Activated CD8-positive, alpha-beta T cell treated with anti-CD3 and anti-CD28 coated beads, Interleukin-2, amount 10 ng/mL, durations not matched to agents 7 days and 5 days (primary cell): ENCODE data around the gene CHMP5. TPM values are rescaled to one million over a fixed set of nuclear protein-coding genes. Genes with fewer than 3 reads are reported as not detected.

Experiments
- ATAC-seq: fragments of 150-1000 bp; cut with Tn5 transposase; one replicate; pipeline ENCODE4 v1.10.0; 2021; ENCODE audit warnings: moderate library complexity
- CTCF ChIA-PET: fragments of 350-600 bp; sonication (Branson Sonifier 250); formaldehyde crosslinking; loops from one replicate; lab custom pipeline; 2021; ENCODE audit warnings: antibody characterized with exemption; lab: Charles Lee
- POLR2A ChIA-PET: fragments of 350-600 bp; sonication (Branson Sonifier 250); formaldehyde crosslinking; loops from one replicate; lab custom pipeline; 2021; ENCODE audit warnings: antibody characterized with exemption; lab: Charles Lee
- DNase-seq: peaks from one replicate; pipeline ENCODE4 v3.0.0-alpha.2; 2020
- H3K27ac Mint-ChIP-seq: one replicate; pipeline ENCODE4 v1.8.0; 2021; ENCODE audit warnings: mild to moderate bottlenecking, mixed read lengths
- H3K27me3 Mint-ChIP-seq: one replicate; pipeline ENCODE4 v1.8.0; 2021; ENCODE audit warnings: low read depth, mixed read lengths
- H3K36me3 Mint-ChIP-seq: one replicate; pipeline ENCODE4 v1.8.0; 2021; ENCODE audit warnings: low read depth, mixed read lengths
- H3K4me1 Mint-ChIP-seq: one replicate; pipeline ENCODE4 v1.8.0; 2021; ENCODE audit warnings: low read depth, mixed read lengths
- H3K4me3 Mint-ChIP-seq: one replicate; pipeline ENCODE4 v1.8.0; 2021; ENCODE audit warnings: mild to moderate bottlenecking, mixed read lengths
- H3K9me3 Mint-ChIP-seq: one replicate; pipeline ENCODE4 v1.8.0; 2022; ENCODE audit warnings: mixed read lengths; ENCODE audit not compliant: insufficient read depth
- total RNA-seq, 2 experiments: library from RNA; stranded (reverse); gene quantifications; one replicate each; pipeline ENCODE4 v1.2.3, GENCODE V29; 2021

The CHMP5 gene
- total RNA-seq, 2 experiments from 2014 or later, result 83.0 to 85.5 TPM

DNA sequence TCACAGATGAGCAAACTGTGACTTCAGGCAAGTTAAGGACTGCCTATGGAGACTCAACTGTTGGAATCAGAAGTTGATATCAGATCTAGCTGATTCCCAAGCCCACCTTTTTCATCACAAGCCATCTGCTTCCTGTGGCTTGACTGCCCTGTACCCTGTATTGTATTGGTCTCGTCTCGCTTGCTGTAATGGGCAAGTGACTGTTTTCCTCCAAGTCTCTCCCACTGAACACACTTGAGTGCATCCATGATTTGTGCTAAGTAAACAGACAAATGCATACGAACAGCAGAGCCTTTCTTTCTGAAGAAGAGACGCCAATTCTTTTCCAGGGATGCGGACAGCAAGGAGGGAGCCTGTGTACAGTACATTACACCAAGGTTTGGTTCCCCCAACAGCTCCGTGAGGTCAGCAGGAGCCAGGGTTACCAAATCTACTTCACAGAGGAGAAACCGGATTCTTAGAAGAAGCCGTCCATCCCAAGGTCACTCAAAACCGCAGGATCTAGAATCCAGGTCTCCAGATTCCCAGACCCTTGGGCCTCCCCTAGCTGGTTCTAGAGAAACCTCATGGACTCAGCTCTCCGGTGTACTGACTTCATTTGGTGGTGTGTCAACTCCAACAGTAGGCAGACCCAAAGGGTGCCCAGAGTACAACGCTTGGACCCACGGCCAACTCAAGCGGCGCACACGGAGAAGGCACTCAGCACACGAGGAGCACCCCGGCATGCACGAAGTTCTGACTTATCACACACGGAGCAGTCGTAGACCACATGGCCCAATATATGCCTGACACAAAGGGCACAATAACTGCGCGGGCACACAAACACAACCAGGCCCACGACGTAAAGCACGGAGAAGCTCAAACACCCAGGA lies 1.5 kb upstream of the CHMP5 start:
- CTCF ChIA-PET, result interaction anchor here (0.7 to 2.7 kb wide), 3 partner anchors 9 to 191 kb away, joined by 3 to 8 read pairs (median 3); no protein-coding TSS in a partner anchor
- ATAC-seq (no peak), DNase-seq (no peak)
- no peaks in the 10 kb centered on the region for H3K9me3 Mint-ChIP-seq
- H3K36me3 Mint-ChIP-seq, result peaks cover 74% of the 10 kb centered on the region
- H3K27me3 Mint-ChIP-seq, result no peaks in the 10 kb centered on the region
- H3K4me3 Mint-ChIP-seq, result peak overlapping the region; percentile 84
- POLR2A ChIA-PET, result interaction anchor here (0.6 to 3.8 kb wide), 10 partner anchors 10 to 238 kb away, joined by 3 to 22 read pairs (median 4); partner anchors contain the start of genes DNAJA1, NFX1, NOL6 and SMU1
- H3K27ac Mint-ChIP-seq, result peak overlapping the region; percentile 89
- peaks cover 56% of the 10 kb centered on the region for H3K4me1 Mint-ChIP-seq

DNA sequence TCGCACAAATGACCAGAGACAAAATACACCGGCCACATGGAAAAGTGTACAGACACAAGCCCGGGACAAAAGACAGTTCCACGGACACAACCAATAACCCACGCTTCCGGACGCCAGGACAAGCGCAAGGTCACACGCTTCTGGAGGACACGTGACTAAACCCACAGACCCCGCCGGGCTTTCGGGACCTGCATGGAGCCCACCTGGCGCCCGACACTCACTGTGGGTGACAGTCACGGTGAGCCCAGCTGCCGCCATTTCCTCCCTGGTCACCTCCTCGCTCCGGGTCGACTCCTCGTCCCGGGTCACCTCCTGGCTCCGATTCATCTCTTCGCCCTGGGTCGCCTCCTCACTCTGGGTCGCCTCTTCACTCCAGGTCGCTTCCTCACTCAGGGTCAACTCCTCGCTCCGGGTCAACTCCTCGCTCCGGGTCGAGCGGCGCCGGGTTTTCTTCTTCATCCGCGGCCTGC lies 811 bp upstream of the CHMP5 start:
- H3K27ac Mint-ChIP-seq, result peak overlapping the region; percentile 89
- ChIA-PET CTCF (interaction anchor here (0.7 to 2.7 kb wide), 3 partner anchors 10 to 192 kb away, joined by 3 to 8 read pairs (median 3); no protein-coding TSS in a partner anchor), POLR2A (interaction anchor here (1.0 to 3.8 kb wide), 10 partner anchors 9 to 239 kb away, joined by 3 to 22 read pairs (median 5); partner anchors contain the start of genes DNAJA1, NFX1, NOL6 and SPINK4)
- no peaks in the 10 kb centered on the region for H3K27me3 Mint-ChIP-seq
- H3K4me1 Mint-ChIP-seq, result peaks cover 53% of the 10 kb centered on the region
- no peaks in the 10 kb centered on the region for H3K9me3 Mint-ChIP-seq
- peak overlapping the region; percentile 84 for H3K4me3 Mint-ChIP-seq
- H3K36me3 Mint-ChIP-seq, result peaks cover 68% of the 10 kb centered on the region
- peak; percentile 58 for DNase-seq
- ATAC-seq, result peak; percentile 10

DNA sequence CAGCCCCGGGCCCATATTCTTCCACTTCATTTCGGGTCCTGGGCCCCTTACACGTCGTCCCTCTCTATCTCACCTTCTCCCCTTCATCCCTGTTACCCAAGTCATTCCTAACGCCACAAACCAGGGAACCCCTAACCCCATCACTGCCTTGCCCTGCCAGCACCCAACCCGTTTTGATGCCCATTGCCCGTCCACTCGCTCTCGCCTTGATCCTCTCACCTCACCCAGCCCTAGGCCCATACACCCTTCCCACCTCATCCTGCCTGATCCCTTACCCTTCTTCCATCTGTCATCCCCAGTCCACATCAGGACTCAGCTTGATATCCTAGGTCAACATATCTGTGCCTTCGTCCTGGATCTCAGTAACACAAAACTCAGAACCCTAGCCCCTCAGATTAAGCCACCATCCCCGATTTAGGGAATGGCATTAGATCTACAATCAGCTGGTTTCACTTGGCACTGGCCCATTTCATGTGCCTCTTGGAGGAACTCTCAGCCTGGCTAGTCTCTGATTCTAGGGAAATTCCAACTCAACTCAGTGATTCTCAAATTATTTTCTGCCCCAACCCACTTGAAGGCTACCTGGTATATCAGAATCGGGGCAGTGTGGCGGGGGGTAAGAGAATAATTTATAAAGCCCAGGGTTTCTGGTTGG lies 489 bp downstream of the CHMP5 start:
- POLR2A ChIA-PET, result interaction anchor here (0.6 to 3.8 kb wide), 3 partner anchors 18 to 51 kb away, joined by 3 to 22 read pairs (median 9); partner anchors contain the start of gene NFX1
- ATAC-seq, result no peak
- Mint-ChIP-seq H3K27me3 (no peaks in the 10 kb centered on the region), H3K27ac (peak overlapping the region; percentile 100), H3K9me3 (no peaks in the 10 kb centered on the region), H3K4me1 (peaks cover 53% of the 10 kb centered on the region), H3K4me3 (peak overlapping the region; percentile 99), H3K36me3 (peaks cover 63% of the 10 kb centered on the region)
- DNase-seq, result no peak
- CTCF ChIA-PET, result interaction anchor here (1.1 to 1.4 kb wide), 3 partner anchors 22 to 188 kb away, joined by 4 to 6 read pairs (median 4); partner anchors contain the start of gene NFX1

DNA sequence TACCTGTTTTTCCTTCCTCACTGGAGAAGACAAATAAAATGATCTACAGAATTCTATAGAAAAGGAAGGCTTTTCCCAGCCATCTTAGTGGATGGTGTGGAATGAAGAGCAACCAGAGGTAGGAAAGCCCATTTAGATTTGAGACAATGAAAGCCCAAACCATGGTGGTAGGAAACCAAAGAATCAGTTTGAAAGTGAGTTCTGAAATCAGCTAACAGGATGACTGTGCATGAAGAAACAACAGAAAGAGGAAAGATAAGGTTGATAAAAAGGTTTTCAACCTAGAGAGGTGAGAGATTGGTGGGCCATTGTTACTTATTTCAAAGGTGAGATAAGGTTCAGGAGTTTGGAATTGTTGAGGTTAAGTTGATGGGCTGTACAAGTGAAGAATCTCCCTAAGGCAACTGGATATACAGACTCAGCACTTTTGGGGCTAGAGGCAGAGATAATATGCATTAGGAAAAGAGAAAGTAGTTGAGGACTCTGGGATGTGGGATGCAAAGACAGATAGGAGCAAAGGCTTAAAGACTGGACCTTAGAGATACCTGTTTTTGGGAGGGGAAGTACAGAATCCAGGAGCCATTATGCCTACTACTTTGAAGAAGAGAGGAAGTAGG lies 2.4 kb downstream of the CHMP5 start:
- Mint-ChIP-seq H3K9me3 (no peaks in the 10 kb centered on the region), H3K4me3 (peak overlapping the region; percentile 99), H3K4me1 (peaks cover 47% of the 10 kb centered on the region), H3K27me3 (no peaks in the 10 kb centered on the region), H3K36me3 (peaks cover 63% of the 10 kb centered on the region), H3K27ac (peak overlapping the region; percentile 100)
- ChIA-PET POLR2A (interaction anchor here (0.9 to 3.8 kb wide), 3 partner anchors 23 to 207 kb away, joined by 3 to 22 read pairs (median 3); partner anchors contain the start of genes NFX1 and NOL6), CTCF (interaction anchor here (1.0 to 2.0 kb wide), 2 partner anchors 16 to 20 kb away, joined by 3 to 11 read pairs; no protein-coding TSS in a partner anchor)
- DNase-seq, result no peak
- no peak for ATAC-seq

DNA sequence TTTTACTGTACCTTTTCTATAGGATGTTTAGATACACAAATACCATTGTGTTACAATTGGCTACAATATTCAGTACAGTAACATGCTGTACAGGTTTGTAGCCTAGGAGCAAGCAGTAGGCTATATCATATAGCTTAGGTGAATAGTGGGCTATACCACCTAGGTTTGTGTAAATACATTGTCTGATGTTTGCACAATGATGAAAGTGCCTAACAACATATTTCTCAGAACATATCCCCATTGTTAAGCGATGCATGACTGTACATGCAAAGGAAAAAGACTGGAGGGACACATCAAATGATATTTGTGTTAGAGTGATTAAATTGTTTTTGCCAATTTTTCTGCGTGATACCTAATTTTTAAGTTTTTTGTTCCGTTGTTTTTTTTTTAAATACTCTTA lies 5.3 kb downstream of the CHMP5 start:
- ATAC-seq (no peak), DNase-seq (no peak)
- Mint-ChIP-seq H3K4me3 (no peak overlapping the region), H3K27me3 (no peaks in the 10 kb centered on the region), H3K9me3 (no peaks in the 10 kb centered on the region), H3K36me3 (peaks cover 70% of the 10 kb centered on the region), H3K4me1 (peaks cover 44% of the 10 kb centered on the region), H3K27ac (no peak overlapping the region)
- POLR2A ChIA-PET, result no interaction called here
- CTCF ChIA-PET, result no interaction called here

DNA sequence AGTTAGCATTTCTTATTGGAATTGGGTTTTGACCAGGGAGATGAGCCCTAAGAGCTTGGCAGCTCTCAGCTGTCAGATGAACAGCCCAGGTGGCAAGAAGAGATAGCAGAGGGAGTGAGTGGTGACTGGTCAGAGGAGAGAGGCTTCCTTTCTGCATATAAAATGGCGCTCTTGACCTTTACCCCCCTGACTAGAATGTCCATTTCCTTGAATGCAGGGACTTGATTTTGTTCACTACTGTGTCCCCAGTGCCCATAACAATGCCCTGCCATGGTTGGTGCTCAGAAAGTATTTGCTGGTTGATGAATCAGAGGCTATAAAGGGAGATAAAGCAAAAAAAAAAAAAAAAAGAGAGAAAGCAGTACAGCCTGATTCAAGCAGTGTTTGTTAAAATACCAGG lies 7.2 kb downstream of the CHMP5 start:
- ChIA-PET POLR2A (interaction anchor here (2.5 kb wide), 1 partner anchor 8 kb away, joined by 8 read pairs; the partner anchor contains the start of genes BAG1 and CHMP5), CTCF (no interaction called here)
- Mint-ChIP-seq H3K4me3 (no peak overlapping the region), H3K27me3 (no peaks in the 10 kb centered on the region), H3K36me3 (peaks cover 64% of the 10 kb centered on the region), H3K9me3 (no peaks in the 10 kb centered on the region), H3K4me1 (peaks cover 30% of the 10 kb centered on the region), H3K27ac (peak overlapping the region; percentile 6)
- ATAC-seq (no peak), DNase-seq (no peak)

DNA sequence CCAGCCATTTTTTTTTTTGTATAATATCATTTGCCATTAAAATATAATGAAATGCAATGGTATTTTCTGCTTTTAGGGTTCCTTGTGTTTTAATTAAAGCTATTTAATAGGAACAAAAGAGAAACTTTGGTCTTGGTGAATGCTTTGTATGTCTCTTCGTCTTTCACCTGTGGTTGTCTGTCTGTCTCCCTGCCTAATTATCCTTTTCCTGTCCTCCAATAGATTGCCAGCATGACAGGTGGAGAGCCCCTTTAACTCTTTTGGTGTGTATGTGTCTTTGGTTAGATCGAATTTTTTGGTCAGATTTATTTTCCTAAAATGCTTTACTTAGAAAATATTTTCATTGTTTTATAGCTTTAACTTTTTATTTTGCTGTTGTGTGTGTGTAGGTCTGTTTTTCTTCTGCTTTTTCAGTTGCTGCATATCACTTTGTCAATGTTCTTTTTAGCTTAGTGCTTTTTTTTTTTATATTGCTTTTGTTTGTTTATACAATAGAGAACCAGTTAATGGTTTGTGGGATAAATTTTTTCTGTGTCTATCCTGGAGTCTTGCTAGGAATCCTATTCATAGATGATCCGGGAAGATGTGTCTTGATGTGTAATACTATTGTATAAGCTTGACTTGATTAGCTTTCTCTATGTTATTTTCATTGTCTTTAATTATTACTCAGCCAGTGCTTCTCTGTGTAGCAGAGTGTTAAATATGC lies 8.6 kb downstream of the CHMP5 start:
- H3K4me1 Mint-ChIP-seq, result peaks cover 18% of the 10 kb centered on the region
- H3K36me3 Mint-ChIP-seq, result peaks cover 67% of the 10 kb centered on the region
- POLR2A ChIA-PET, result interaction anchor here (0.6 to 2.5 kb wide), 4 partner anchors 9 to 249 kb away, joined by 3 to 8 read pairs (median 3); partner anchors contain the start of genes BAG1, CHMP5 and DNAJA1
- ATAC-seq (no peak), DNase-seq (no peak)
- H3K9me3 Mint-ChIP-seq, result no peaks in the 10 kb centered on the region
- peak overlapping the region; percentile 7 for H3K27ac Mint-ChIP-seq
- CTCF ChIA-PET, result interaction anchor here (0.7 to 1.7 kb wide), 4 partner anchors 9 to 102 kb away, joined by 3 to 14 read pairs (median 4); no protein-coding TSS in a partner anchor
- H3K27me3 Mint-ChIP-seq, result no peaks in the 10 kb centered on the region
- H3K4me3 Mint-ChIP-seq, result no peak overlapping the region

DNA sequence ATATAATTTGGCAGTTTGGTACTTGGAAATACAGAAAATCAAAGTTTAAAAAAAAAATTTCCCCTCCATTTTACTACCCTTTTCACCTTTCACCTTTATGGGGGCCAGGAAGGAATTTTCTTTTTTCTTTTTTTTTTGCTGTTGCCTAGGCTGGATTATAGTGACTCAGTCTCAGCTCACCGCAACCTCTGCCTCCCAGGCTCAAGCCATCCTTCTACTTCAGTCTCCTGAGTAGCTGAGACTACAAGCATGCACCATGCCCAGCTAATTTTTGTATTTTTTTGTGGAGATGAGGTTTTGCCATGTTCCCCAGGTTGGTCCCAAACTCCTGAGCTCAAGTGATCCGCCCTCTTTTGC lies 9.1 kb downstream of the CHMP5 start:
- ATAC-seq (no peak), DNase-seq (no peak)
- no peaks in the 10 kb centered on the region for H3K9me3 Mint-ChIP-seq
- H3K27ac Mint-ChIP-seq, result no peak overlapping the region
- peaks cover 17% of the 10 kb centered on the region for H3K4me1 Mint-ChIP-seq
- ChIA-PET POLR2A (interaction anchor here (0.8 to 2.5 kb wide), 2 partner anchors 10 to 249 kb away, joined by 3 to 8 read pairs; partner anchors contain the start of genes BAG1, CHMP5 and DNAJA1), CTCF (interaction anchor here (1.3 to 1.7 kb wide), 2 partner anchors 9 to 13 kb away, joined by 5 to 14 read pairs; no protein-coding TSS in a partner anchor)
- H3K36me3 Mint-ChIP-seq, result peaks cover 68% of the 10 kb centered on the region
- no peaks in the 10 kb centered on the region for H3K27me3 Mint-ChIP-seq
- H3K4me3 Mint-ChIP-seq, result no peak overlapping the region

DNA sequence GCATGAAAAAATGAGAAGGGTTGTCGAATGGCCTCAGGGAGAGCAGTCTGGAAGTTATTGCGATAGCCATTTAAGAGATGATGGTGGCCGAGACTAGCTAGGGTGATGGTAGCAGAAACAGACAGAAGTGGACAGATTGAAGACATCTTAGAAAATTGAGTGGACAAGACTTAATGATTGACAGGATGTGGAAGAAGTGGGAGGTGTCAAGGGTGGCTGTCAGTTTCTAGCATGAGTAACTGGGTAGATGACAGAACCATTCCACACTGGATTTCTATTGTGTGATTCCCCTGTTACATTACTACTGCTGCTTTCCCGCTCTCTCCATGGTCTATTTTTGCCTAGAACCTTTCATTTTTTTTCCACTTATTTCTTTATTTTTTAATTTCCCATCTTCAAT lies 12.6 kb downstream of the CHMP5 start:
- H3K36me3 Mint-ChIP-seq, result peaks cover 68% of the 10 kb centered on the region
- POLR2A ChIA-PET, result interaction anchor here (1.9 kb wide), 1 partner anchor 13 kb away, joined by 7 read pairs; the partner anchor contains the start of gene NFX1
- CTCF ChIA-PET, result interaction anchor here (0.7 to 1.6 kb wide), 3 partner anchors 9 to 983 kb away, joined by 3 to 7 read pairs (median 3); partner anchors contain the start of gene AQP3

DNA sequence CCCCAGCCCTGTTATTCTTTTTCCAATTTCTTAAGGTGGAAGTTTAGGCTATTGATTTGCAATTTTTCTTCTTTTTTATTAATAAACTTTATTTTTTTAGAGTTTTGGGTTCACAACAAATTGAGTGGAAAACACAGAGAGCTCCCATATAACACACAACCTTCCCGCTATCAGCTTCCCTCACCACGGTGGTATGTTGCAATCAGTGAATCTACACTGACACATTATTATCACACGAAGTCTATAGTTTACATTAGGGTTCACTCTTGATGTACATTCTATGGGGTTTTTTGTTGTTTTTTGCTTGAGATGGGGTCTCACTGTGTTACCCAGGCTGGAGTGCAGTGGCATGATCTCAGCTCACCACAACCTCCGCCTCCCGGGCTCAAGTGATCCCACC lies 20.7 kb downstream of the CHMP5 start:
- Mint-ChIP-seq H3K27me3 (no peaks in the 10 kb centered on the region), H3K27ac (peak overlapping the region; percentile 15), H3K9me3 (no peaks in the 10 kb centered on the region), H3K36me3 (peaks cover 23% of the 10 kb centered on the region), H3K4me1 (peaks cover 26% of the 10 kb centered on the region), H3K4me3 (no peak overlapping the region)
- ATAC-seq (no peak), DNase-seq (no peak)
- ChIA-PET POLR2A (interaction anchor here (0.8 kb wide), 1 partner anchor 181 kb away, joined by 3 read pairs; no protein-coding TSS in a partner anchor), CTCF (interaction anchor here (1.2 to 2.8 kb wide), 4 partner anchors 12 to 130 kb away, joined by 3 to 20 read pairs (median 4); no protein-coding TSS in a partner anchor)

More for the DNA sequence above, 12.6 kb downstream of the CHMP5 start:
- DNase-seq (no peak), ATAC-seq (no peak)
- Mint-ChIP-seq H3K27me3 (no peaks in the 10 kb centered on the region), H3K27ac (no peak overlapping the region), H3K4me3 (no peak overlapping the region), H3K4me1 (peaks cover 4% of the 10 kb centered on the region), H3K9me3 (no peaks in the 10 kb centered on the region)
